ENCODE measurements around the gene ZNF776. TPM values are rescaled to one million over a fixed set of nuclear protein-coding genes. Genes with fewer than 3 reads are reported as not detected.

ZNF776 gene
- total and polyA plus RNA-seq, 2 of the 13 experiments (the other 11 are each of a cell fraction or from before 2014, with no cell fraction given): 7.6 to 16.9 TPM

GRCh38 chr19:57719901-57720519, 26.6 kb upstream of the ZNF776 start (continued):
- TF ChIP-seq CENPBD1 (CRISPR knock-in tag; IDR thresholded peaks at IDR 0.05; ENCODE audit: borderline replicate concordance, low read depth): no peak

DNA sequence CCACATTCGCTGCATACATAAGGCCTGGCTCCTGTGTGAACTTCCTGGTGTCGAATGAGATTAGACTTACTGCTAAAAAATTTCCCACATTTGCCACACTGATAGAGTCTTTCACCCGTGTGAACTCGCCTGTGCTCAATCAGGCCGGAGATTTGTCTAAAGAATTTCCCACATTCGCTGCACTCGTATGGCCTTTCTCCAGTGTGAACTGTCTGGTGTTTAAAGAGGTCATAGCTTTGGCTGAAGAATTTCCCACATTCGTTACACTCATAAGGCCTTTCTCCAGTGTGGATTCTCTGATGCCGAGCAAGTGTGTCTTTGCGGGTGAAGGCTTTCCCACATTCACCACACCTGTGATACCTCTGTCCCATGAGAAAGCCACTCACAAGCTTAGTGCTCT, 25.7 kb upstream of the ZNF776 start:
- POLR2A ChIA-PET: no interaction called here
- ATAC-seq (no peak), DNase-seq (ENCODE audit: low spot score) (no peak), FAIRE-seq (no peak)
- no TSS peak for BruUV-seq (replicated peaks)
- in situ Hi-C loops (cut with HindIII; ENCODE audit: extremely low pct_ligation_motif_present, low pct_unique_long_range_greater_than_20kb) (no loop called here), intact Hi-C loops (cut with micrococcal nuclease; ENCODE audit: unreplicated experiment) (no loop called here)
- Histone ChIP-seq H4K20me1 (ENCODE audit: insufficient read depth, low read length) (no peaks in the 10 kb centered on the region), H3K79me2 (ENCODE audit: insufficient read depth, low read length) (no peaks in the 10 kb centered on the region), H3K27ac (ENCODE audit: extremely low read length, insufficient read depth, low read length) (no peak overlapping the region), H3K4me3 (replicated peaks in 1 of 3; ENCODE audit: insufficient read depth in 1 of 3, low read depth in 2 of 3, low read length in 3 of 3) (no peak overlapping the region), H3K9me3 (ENCODE audit: low read length) (no peaks in the 10 kb centered on the region), H3K9ac (ENCODE audit: insufficient read depth, low read depth, low read length) (no peak overlapping the region), H2AFZ (ENCODE audit: low read length) (no peak overlapping the region), H3K4me2 (ENCODE audit: low read depth, low read length) (no peak overlapping the region), H3K27me3 (ENCODE audit: control insufficient read depth in 1 of 2, insufficient read depth in 2 of 2, low read length in 2 of 2) (no peaks in the 10 kb centered on the region), H3K36me3 (replicated peaks in 1 of 2; ENCODE audit: control insufficient read depth in 1 of 2, insufficient read depth in 2 of 2, low read length in 2 of 2) (peaks cover 0 to 1% of the 10 kb centered on the region in 2 experiments; a peak in 2 of 5 replicates), H3K4me1 (ENCODE audit: insufficient read depth, low read length) (no peaks in the 10 kb centered on the region)
- WGBS (ENCODE audit: low lambda C conversion rate): over 99% methylated on average over 10 of the region's 10 CpGs
- no peak for TF ChIP-seq HMGXB3 (CRISPR knock-in tag; IDR thresholded peaks at IDR 0.05; ENCODE audit: borderline replicate concordance)
- TF ChIP-seq, protein P1, sequence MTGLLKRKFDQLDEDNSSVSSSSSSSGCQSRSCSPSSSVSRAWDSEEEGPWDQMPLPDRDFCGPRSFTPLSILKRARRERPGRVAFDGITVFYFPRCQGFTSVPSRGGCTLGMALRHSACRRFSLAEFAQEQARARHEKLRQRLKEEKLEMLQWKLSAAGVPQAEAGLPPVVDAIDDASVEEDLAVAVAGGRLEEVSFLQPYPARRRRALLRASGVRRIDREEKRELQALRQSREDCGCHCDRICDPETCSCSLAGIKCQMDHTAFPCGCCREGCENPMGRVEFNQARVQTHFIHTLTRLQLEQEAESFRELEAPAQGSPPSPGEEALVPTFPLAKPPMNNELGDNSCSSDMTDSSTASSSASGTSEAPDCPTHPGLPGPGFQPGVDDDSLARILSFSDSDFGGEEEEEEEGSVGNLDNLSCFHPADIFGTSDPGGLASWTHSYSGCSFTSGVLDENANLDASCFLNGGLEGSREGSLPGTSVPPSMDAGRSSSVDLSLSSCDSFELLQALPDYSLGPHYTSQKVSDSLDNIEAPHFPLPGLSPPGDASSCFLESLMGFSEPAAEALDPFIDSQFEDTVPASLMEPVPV (CRISPR knock-in tag; IDR thresholded peaks at IDR 0.05): no peak
- no peak for TF ChIP-seq ZNF292 (CRISPR knock-in tag; IDR thresholded peaks at IDR 0.05; ENCODE audit: borderline replicate concordance, low read depth)
- no peak for TF ChIP-seq PRMT3 (CRISPR knock-in tag; IDR thresholded peaks at IDR 0.05; ENCODE audit: borderline replicate concordance, low read depth)
- TF ChIP-seq, protein P2, sequence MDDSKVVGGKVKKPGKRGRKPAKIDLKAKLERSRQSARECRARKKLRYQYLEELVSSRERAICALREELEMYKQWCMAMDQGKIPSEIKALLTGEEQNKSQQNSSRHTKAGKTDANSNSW (CRISPR knock-in tag; IDR thresholded peaks at IDR 0.05; ENCODE audit: borderline replicate concordance): no peak
- no peak for TF ChIP-seq NR3C1 (CRISPR knock-in tag; IDR thresholded peaks at IDR 0.05)
- TF ChIP-seq LCORL (IDR thresholded peaks at IDR 0.05): no peak
- no peak for TF ChIP-seq LCORL (CRISPR knock-in tag; IDR thresholded peaks at IDR 0.05)
- TF ChIP-seq ZNF382 (CRISPR knock-in tag; IDR thresholded peaks at IDR 0.05; ENCODE audit: borderline replicate concordance): no peak
- no peak for TF ChIP-seq CAMTA2 (CRISPR knock-in tag; IDR thresholded peaks at IDR 0.05; ENCODE audit: borderline replicate concordance)
- TF ChIP-seq MYC (CRISPR knock-in tag; IDR thresholded peaks at IDR 0.05; ENCODE audit: borderline replicate concordance): no peak
- TF ChIP-seq IKZF4 (CRISPR knock-in tag; IDR thresholded peaks at IDR 0.05; ENCODE audit: borderline replicate concordance, low read depth, not compliant biosample characterization): no peak
- TF ChIP-seq XBP1 (CRISPR knock-in tag; IDR thresholded peaks at IDR 0.05): no peak
- TF ChIP-seq ZNF749 (CRISPR knock-in tag; IDR thresholded peaks at IDR 0.05; ENCODE audit: borderline replicate concordance): no peak
- no peak for TF ChIP-seq ZNF850 (CRISPR knock-in tag; conservative IDR thresholded peaks at IDR 0.05)
- CTCF ChIA-PET (ENCODE audit: low intra/inter-chr PET ratio, low total read pairs): no interaction called here
